Measurements from ENCODE around the gene ZCRB1. TPM values are rescaled to one million over a fixed set of nuclear protein-coding genes. Genes with fewer than 3 reads are reported as not detected.

ZCRB1 gene
- total RNA-seq, 1 donor from 2014 or later = 40.1 TPM

DNA sequence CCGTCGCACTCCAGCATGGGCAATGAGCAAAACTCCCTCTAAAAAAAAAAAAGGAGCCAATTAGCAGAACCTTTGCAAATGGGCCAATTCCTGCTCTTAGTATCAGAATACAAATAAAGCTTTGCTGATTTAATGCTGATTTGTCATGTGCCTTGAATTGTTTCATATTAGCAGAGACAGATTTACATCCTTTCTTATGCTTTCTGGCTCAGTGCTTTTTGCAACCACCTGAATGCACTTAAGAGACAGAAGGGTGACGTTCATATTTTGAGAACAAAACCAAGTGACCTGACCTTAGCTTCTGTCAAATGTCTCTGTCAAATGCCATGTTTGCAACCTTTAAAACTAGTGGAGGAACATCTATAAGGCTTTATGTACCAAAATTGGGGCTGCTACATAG, 44.0 kb downstream of the ZCRB1 start:
- DNase-seq (ENCODE audit: low read depth) = no peak
- TF ChIP-seq, protein P1, sequence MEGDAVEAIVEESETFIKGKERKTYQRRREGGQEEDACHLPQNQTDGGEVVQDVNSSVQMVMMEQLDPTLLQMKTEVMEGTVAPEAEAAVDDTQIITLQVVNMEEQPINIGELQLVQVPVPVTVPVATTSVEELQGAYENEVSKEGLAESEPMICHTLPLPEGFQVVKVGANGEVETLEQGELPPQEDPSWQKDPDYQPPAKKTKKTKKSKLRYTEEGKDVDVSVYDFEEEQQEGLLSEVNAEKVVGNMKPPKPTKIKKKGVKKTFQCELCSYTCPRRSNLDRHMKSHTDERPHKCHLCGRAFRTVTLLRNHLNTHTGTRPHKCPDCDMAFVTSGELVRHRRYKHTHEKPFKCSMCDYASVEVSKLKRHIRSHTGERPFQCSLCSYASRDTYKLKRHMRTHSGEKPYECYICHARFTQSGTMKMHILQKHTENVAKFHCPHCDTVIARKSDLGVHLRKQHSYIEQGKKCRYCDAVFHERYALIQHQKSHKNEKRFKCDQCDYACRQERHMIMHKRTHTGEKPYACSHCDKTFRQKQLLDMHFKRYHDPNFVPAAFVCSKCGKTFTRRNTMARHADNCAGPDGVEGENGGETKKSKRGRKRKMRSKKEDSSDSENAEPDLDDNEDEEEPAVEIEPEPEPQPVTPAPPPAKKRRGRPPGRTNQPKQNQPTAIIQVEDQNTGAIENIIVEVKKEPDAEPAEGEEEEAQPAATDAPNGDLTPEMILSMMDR (conservative IDR thresholded peaks at IDR 0.05; ENCODE audit: low read depth, low read length) = no peak

DNA sequence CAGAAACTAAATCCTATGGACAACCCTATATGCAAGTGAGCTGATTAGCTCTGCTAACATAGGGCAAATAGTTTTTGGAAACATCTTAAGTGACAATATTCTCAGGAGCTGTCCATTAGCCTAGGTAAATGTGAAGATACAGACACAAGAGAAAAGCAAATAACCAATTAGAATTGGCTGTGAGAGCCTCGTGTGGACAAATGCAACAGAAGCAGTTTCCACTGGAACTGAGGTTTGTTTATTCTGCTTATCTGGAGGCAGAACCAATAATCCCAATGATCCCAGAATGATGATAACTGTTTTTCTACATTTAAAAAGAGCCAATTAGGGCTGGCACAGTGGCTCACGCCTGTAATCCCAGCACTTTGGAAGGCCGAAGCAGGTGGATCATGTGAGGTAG, 44.6 kb downstream of the ZCRB1 start:
- TF ChIP-seq, protein P1 (conservative IDR thresholded peaks at IDR 0.05; ENCODE audit: low read depth, low read length) = no peak
- H3K4me3 ChIP-seq (ENCODE audit: low read depth, low read length) = no peak overlapping the region
- DNase-seq (ENCODE audit: low read depth) = no peak

More for the DNA sequence above, 44.0 kb downstream of the ZCRB1 start:
- no peak overlapping the region for H3K4me3 ChIP-seq (ENCODE audit: low read depth, low read length)

DNA sequence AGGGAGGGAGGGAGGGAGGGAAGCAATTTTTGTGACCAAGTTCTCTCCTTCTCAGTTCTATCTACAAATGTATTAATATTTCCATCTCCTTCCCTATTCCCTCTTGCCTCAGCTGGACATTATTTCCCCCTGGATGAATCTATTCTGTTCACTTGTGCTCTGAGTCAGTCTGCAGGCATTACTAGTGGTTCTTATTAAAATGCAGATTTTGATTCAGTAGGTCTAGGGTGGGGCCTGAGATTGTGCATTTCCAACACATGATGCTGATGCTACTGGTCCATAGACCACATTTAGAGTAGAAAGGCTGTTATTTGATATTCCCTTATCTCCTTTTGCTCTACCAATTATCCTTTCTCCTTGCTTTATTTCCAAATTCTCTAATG, 47.8 kb downstream of the ZCRB1 start:
- no peak overlapping the region for H3K4me3 ChIP-seq (ENCODE audit: low read depth, low read length)
- DNase-seq (ENCODE audit: low read depth) = no peak
- TF ChIP-seq, protein P1 (conservative IDR thresholded peaks at IDR 0.05; ENCODE audit: low read depth, low read length) = no peak

DNA sequence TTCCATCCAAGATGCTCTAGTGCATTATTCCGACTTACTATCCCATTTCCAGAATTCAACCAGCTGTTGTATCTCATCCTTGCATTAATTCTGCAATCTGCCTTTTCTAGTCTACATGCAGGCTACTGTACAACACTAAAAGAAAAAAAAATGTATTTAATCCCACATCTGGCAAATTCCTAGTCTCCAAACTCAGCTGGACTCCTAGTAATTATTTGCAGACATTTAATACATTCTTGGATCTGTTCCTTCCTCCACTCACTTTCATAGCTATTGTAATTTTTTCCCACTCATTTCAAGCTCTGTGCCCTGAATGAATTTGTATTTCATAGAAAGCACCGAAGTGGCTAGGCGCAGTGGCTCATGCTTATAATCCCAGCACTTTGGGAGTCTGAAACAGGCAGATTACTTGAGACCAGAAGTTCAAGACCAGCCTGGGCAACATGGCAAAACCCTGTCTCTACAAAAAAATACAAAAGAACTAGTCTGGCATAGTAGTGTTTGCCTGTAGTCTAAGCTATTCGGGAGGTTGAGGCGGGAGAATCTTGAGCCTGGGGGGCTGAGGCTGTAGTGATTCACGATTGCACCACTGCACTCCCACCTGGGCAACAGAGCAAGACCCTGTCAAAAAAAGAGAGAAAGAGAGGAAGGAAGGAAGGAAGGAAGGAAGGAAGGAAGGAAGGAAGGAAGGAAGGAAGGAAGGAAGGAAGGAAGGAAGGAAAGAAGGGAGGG, 48.3 kb downstream of the ZCRB1 start:
- DNase-seq (ENCODE audit: low read depth) = no peak

DNA sequence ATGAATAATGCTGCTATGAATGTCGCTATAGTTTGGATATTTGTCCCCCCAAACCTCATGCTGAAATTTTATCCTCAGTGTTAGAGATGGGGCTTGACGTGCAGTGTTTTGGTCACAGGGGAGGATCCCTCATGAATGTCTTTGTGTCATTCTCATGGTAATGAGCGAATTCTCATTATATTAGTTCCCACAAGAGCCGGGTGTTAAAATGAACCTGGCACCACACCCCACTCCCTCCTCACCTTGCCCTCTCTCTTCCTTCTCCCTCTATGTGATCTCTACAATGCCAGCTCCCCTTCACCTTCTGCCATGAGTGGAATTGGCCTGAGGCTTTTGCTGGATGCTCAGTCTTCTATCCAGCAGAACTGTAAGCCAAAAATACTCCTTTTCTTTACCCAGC, 50.4 kb downstream of the ZCRB1 start:
- H3K4me3 ChIP-seq (ENCODE audit: low read depth, low read length) = no peak overlapping the region
- no peak for DNase-seq (ENCODE audit: low read depth)
- TF ChIP-seq, protein P1 (conservative IDR thresholded peaks at IDR 0.05; ENCODE audit: low read depth, low read length) = no peak

More for the DNA sequence above, 48.3 kb downstream of the ZCRB1 start:
- no peak overlapping the region for H3K4me3 ChIP-seq (ENCODE audit: low read depth, low read length)
- TF ChIP-seq, protein P1 (conservative IDR thresholded peaks at IDR 0.05; ENCODE audit: low read depth, low read length) = no peak

DNA sequence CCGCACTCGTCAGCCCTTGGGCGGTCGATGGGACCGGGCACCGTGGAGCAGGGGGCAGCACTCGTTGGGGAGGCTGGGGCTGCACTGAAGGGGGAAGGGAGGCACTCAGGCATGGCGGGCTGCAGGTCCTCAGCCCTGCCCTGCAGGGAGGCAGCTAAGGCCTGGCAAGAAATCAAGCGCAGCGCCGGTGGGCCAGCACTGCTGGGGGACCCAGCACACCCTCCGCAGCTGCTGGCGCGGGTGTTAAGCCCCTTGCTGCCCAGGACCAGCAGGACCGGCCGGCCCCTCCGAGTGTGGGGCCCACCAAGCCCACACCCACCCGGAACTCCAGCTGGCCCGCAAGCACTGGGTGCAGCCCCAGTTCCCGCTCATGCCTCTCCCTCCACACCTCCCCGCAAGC, 52.2 kb downstream of the ZCRB1 start:
- H3K4me3 ChIP-seq (ENCODE audit: low read depth, low read length) = no peak overlapping the region
- TF ChIP-seq, protein P1 (conservative IDR thresholded peaks at IDR 0.05; ENCODE audit: low read depth, low read length) = no peak
- no peak for DNase-seq (ENCODE audit: low read depth)

DNA sequence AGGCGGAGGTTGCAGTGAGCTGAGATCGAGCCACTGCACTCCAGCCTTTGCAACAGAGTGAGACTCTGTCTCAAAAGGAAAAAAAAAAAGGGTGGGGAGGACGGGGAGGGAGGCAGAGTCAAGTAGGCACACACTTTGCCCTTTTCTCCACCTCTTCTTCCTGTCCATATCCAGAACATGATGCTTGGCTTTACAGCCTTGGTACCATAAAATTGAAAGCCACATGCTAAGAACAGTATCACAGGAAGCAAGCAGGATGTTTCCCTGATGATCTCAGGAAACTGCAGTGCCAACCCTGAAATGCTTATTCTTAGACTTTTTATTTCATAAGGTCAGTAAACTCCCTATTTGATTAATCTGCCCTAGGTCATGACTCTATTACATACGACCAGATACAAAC, 55.3 kb downstream of the ZCRB1 start:
- H3K4me3 ChIP-seq (ENCODE audit: low read depth, low read length) = no peak overlapping the region
- TF ChIP-seq, protein P1 (conservative IDR thresholded peaks at IDR 0.05; ENCODE audit: low read depth, low read length) = no peak
- no peak for DNase-seq (ENCODE audit: low read depth)

Data from epithelial cell of proximal tubule (primary cell).